Transverse colon (tissue), 4 donors: ENCODE results near the gene KIAA1958.

Source experiments
- CTCF ChIP-seq, 5 experiments: fragments of 200-600 bp in 3 of 5; fragments of 450-650 bp in 2 of 5; sonication (generic) in 3 of 5; IDR thresholded peaks; 1 replicate in 2 of 5; 2 replicates in 3 of 5; pipeline ENCODE4 v1.5.1; 2016 to 2017; ENCODE audit warnings: antibody characterized with exemption in 5 of 5, inconsistent platforms in 3 of 5, mild to moderate bottlenecking in 2 of 5, moderate library complexity in 1 of 5
- EP300 ChIP-seq: sonication (generic); formaldehyde crosslinking; IDR thresholded peaks from one replicate; pipeline ENCODE4 v1.6.1; 2017; ENCODE audit warnings: antibody characterized with exemption, low read depth
- POLR2A ChIP-seq: fragments of 450-650 bp; IDR thresholded peaks from one replicate; pipeline ENCODE4 v1.6.1; 2016; ENCODE audit warnings: antibody characterized with exemption, mild to moderate bottlenecking, moderate library complexity
- POLR2AphosphoS5 ChIP-seq, 3 donors: sonication (generic); formaldehyde crosslinking; IDR thresholded peaks; one replicate each; pipeline ENCODE4 v1.6.1; 2016; ENCODE audit warnings: antibody characterized with exemption in 3 of 3

- TF ChIP-seq EP300, result no peak
- no peak for TF ChIP-seq POLR2A
- no peak for TF ChIP-seq CTCF (IDR thresholded peaks at IDR 0.05)
- TF ChIP-seq POLR2AphosphoS5 (IDR thresholded peaks at IDR 0.05), result no peak
These were observed 212.6 kb downstream of the KIAA1958 start for GRCh38 chr9:112699230-112699629.
